ENCODE measurements around the gene HYDIN.

Gene HYDIN

DNA sequence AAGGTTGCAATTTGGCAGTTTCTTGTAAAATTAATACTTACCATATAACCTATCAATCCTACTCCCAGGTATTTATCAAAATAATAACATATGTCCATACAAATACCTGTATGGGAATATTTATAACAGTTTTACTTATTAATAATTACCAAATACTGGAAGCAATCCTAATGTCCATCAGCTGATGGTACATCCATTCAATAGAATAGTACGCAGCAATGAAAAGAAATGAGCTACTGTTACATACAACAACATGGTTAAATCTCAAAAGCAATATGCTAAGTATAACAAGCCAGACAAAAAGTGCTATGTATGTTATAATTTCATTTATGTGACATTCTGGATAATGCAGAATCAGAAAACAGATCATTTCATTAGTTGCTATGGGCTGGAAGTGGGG lies 1.2 kb downstream of the HYDIN start:
- H3K4me3 ChIP-seq (ENCODE audit: low read depth, low read length): no peak overlapping the region
- DNase-seq (ENCODE audit: low read depth): no peak
- TF ChIP-seq, protein P1, sequence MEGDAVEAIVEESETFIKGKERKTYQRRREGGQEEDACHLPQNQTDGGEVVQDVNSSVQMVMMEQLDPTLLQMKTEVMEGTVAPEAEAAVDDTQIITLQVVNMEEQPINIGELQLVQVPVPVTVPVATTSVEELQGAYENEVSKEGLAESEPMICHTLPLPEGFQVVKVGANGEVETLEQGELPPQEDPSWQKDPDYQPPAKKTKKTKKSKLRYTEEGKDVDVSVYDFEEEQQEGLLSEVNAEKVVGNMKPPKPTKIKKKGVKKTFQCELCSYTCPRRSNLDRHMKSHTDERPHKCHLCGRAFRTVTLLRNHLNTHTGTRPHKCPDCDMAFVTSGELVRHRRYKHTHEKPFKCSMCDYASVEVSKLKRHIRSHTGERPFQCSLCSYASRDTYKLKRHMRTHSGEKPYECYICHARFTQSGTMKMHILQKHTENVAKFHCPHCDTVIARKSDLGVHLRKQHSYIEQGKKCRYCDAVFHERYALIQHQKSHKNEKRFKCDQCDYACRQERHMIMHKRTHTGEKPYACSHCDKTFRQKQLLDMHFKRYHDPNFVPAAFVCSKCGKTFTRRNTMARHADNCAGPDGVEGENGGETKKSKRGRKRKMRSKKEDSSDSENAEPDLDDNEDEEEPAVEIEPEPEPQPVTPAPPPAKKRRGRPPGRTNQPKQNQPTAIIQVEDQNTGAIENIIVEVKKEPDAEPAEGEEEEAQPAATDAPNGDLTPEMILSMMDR (conservative IDR thresholded peaks at IDR 0.05; ENCODE audit: low read depth, low read length): no peak

DNA sequence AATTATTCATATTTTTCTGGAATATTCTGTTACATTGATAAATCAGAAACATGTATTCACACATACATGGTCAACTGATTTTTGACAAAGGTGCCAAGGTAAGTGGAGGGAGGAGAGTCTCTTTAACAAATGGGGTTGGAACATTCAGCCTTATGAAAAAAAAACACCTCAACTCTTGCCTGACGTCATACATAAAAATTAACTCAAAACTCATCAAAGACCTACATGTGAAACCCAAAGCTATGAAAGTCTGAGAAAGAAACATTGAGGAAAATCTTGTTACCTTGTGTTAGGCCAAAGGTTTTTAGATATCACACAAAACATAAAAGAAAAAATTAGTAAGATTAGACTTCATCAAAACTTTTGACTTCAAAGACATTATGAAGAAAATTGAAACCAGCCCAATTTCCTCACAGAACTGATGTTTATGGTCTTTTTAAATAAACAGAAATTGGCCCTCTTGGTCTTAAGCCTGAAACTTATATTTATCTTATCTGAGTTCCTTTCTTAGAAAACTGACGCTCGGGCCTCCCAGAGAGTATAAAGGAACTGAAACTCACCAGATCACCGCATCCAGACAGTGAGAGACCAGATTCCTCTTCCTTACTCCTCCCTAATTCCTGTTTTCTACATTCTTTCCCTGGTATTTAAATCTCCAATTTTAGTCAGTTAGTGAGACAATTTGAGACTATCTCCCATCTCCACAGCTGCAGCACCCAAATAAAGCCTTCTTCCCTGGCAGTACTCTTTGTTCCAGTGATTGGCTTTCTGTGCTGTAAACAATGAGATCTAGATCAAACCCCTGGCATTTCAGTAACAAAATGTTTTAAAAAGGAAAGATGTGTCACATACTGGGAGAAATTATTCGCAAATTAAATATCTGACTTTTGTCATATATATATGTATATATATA lies 4.0 kb downstream of the HYDIN start:
- TF ChIP-seq, protein P1 (conservative IDR thresholded peaks at IDR 0.05; ENCODE audit: low read depth, low read length): no peak

DNA sequence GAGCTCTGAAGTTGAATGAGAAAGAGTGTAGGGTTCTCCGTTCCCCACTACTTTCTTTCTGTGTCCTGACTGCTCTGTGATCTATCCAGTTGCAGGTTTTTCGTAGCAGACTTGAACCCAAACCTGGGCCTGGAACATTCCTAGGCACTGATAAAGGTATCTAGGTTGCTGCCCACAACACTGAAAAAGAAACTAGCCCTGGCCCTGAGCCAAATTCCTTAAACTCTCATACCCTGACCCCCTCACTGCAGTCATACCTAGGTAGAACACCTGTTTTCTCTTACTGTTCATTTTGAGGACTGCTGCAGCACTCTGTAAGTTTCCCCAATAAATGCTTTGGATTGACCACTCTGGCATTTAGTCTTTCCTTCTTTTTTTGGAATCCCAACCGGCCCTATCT lies 5.4 kb downstream of the HYDIN start:
- no peak for DNase-seq (ENCODE audit: low read depth)
- TF ChIP-seq, protein P1 (conservative IDR thresholded peaks at IDR 0.05; ENCODE audit: low read depth, low read length): no peak
- no peak overlapping the region for H3K4me3 ChIP-seq (ENCODE audit: low read depth, low read length)

More for the DNA sequence above, 4.0 kb downstream of the HYDIN start:
- DNase-seq (ENCODE audit: low read depth): no peak
- H3K4me3 ChIP-seq (ENCODE audit: low read depth, low read length): no peak overlapping the region

DNA sequence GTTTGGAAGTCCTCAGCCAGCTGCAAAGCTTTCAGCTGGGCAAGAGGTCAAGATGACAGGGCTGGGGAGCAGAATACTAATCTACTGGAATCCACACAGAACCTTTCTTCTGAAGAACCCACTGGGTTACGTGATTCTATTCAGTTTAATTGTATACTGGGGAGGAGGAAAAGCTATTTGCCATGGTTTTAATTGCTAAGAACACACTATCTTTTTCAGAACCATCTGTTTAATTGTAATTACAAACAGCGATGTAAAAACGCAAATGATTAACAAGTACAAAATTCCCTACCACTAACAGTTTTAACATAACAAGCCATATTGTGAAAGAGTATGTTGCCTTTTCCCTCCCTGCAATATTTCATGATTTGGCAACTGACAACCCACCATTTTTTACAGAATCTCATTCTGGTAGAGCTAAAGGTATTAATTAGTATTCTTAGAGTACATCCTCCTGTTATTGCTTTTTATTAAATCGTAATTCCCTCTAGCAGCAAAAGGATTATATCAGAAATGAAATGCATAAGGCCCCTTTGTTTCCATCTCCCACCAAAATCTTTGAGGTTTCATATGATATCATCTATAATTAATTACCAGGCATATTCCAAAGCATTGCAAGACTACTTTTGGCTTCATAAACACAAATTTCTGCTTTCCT lies 12.1 kb downstream of the HYDIN start:
- no peak overlapping the region for H3K4me3 ChIP-seq (ENCODE audit: low read depth, low read length)
- TF ChIP-seq, protein P1 (conservative IDR thresholded peaks at IDR 0.05; ENCODE audit: low read depth, low read length): no peak
- no peak for DNase-seq (ENCODE audit: low read depth)

DNA sequence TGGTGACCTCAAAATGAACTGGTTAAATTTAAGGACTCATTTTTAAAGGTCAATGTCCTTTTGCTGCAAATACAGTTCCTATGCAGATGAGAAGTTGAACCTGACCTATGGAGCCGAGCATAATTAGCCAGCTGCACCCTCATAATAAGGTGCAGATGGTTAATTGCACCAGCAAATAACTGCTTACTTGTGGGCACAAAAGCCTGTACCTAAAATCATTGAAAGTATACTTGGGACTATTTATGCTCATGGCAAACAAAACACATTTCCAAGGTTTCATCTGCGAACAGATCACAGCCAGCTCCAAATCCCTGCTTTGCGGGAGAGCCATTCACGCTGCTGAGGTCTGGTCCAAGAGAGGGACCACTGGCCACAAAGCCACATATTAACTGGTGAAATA lies 13.0 kb downstream of the HYDIN start:
- H3K4me3 ChIP-seq (ENCODE audit: low read depth, low read length): no peak overlapping the region
- TF ChIP-seq, protein P1 (conservative IDR thresholded peaks at IDR 0.05; ENCODE audit: low read depth, low read length): no peak
- DNase-seq (ENCODE audit: low read depth): no peak

DNA sequence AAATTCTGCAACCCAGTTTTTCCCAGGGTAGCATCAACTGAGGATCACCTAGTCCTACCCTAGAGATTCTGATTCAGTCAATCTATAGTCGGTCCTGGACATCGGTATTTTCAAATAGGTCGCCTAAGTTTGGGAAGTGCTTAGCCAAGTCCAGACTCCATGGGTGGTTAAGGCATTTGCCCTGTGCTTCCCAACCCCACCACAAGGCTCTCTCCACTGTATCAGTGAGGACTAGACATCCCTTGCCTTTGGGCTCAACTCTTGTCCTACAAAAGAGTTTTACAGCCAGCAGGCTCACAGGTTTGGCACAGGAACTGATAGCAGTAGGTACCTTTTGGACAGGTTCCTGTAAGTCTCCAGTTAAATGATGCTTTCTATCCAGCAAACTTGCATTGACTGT lies 13.8 kb downstream of the HYDIN start:
- no peak for DNase-seq (ENCODE audit: low read depth)

More for the DNA sequence above, 13.8 kb downstream of the HYDIN start:
- H3K4me3 ChIP-seq (ENCODE audit: low read depth, low read length): no peak overlapping the region
- TF ChIP-seq, protein P1 (conservative IDR thresholded peaks at IDR 0.05; ENCODE audit: low read depth, low read length): peak; percentile 6

All from choroid plexus epithelial cell (primary cell).